Stimulated activated CD8-positive, alpha-beta memory T cell treated with anti-CD3 and anti-CD28 coated beads, Interleukin-15, amount 100 ng/mL, for 1 hour (primary cell): Measurements from ENCODE around the gene ANO10.
"Not testable (repeated sequence)": the region's sequence is repeated elsewhere in the genome, so short reads cannot be mapped to it uniquely, and the experiment has no call there.

Experiments used
- DNase-seq: peaks from one replicate; pipeline ENCODE4 v3.0.0-alpha.2; 2020; ENCODE audit warnings: low read depth

The ANO10 gene

DNA sequence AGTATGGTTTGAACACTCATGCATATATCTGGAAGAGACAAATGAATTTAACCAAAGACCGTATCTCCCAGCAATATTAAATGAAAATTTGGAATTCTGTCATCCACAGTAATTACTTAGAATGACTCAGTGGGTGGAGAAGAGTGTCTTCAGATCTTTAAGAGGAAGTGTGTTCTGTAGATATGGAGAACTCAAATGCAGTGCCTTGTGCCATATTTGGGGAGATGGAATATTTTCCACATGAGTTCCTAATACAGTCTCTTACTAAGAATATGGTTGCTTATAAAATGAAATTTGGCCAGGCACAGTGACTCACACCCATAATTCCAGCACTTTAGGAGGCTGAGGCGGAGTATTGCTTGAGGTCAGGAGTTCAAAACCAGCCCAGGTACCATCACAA lies 40.5 kb downstream of the ANO10 start:
- no peak for DNase-seq

DNA sequence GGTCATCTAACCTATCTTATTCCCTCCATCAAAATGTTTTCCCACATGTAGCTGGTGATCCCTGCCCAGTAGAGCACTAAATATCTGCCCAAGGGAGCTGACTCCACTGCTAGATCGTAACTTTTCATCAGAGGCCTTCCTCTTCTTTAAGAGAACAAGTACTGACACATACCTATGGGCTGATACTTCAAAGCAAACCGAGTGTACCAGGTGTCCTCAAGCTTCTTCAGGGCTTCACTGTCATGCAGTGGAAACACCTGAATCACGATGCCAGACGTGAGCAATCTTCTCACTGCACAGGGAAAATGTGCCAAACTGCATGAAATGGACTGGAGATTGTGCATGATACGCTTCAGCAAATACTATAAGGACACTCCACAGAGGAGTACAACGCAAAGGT lies 41.6 kb downstream of the ANO10 start:
- no peak for DNase-seq

DNA sequence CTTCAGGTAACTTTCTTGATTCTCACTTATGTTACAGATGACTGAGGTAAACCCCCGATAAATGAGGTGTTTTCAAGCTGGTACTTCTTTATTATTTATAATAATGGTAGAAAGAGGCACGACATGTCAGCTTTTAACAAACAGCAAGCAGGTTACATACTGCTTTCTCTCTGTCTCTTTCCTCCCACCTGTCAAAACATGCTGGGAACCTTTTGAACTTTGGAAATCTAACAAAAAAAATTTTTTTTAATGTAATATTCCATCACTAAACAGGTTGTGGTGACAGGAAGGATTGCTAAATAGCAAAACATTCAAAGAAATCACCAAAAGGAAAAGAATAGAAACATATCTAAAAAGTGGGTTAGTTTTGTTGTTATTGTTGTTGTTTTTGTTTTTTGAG lies 48.2 kb downstream of the ANO10 start:
- DNase-seq: no peak

DNA sequence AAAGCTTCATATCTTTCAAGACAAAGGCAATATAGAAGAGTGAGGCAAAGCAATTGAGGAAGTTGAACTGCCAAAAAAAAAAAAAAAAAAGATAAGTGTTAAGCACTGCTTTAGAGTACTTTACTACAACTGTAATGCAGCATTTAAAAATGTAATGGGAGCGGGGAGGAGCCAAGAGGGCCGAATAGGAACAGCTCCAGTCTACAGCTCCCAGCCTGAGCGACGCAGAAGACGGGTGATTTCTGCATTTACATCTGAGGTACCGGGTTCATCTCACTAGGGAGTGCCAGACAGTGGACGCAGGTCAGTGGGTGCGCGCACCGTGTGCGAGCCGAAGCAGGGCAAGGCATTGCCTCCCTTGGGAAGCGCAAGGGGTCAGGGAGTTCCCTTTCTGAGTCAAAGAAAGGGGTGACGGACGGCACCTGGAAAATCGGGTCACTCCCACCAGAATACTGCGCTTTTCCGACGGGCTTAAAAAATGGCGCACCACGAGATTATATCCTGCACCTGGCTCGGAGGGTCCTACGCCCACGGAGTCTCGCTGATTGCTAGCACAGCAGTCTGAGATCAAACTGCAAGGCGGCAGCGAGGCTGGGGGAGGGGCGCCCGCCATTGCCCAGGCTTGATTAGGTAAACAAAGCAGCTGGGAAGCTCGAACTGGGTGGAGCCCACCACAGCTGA lies 56.0 kb downstream of the ANO10 start:
- DNase-seq: not testable (repeated sequence)

DNA sequence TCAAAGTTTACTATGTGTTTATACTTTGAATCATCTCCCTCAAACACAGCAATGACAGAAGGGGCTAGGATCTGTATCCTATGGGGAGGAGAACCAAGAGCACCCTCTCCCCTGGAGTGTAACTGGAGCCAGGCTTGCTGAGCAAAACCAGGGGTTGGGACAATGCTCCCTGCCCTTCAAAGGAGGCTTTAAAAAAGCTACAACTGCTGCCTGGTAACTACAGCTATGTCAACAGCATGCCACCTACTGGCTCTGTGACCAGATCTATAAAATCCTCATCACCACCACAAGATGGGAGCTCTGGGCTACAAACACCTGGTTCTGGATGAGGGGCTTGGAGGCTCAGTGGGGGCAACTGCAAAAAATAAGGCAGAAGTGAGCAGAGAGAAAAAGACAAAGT lies 61.9 kb downstream of the ANO10 start:
- DNase-seq: no peak

DNA sequence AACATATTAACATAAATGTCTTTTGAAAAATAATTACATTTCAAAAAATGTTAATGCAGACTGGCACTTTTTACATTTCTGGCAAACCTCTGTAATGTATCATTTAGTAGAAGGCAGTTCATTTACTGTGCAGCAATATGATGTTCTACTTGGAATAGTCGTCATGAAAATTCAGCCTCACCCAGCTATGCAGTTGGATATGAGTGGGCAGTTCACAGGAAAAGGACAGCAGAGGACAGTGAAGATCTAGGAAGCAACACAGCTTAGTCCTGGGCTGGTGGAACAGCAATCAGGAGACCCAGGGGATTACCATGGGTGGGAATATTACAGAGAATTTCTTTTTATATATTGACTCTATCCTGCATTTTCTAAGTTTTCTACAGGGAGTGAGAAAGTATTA lies 63.6 kb downstream of the ANO10 start:
- DNase-seq: no peak

DNA sequence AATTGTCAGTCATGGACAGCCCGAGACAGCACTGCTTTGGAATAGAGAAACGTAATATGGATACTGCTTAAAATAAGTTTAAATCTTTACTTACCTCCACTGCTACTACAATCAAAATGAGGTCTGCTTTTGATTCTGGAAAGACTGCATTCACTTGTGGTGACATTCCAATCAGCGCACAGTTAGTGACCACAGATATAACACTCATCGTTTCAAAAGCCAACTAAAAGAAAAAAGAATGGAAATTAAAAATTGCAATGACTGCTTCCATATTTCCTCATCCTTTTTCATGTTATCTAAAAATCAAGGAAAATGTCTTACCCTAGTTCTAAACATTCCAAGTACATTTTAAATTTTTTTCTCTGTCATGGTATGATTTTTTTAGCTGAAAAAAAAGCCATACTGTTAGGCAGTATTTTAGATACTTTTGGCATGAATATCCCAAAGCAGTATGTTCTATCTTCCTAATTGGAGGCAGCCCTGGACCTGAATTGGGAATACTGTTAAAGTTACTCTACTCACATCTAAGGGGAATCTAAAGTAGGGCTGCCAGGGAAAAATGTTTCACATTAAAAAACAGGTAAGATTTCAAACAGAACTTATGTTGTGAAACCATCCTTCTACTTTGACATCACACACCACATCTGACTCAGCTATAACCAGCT lies 72.1 kb downstream of the ANO10 start:
- DNase-seq: no peak

DNA sequence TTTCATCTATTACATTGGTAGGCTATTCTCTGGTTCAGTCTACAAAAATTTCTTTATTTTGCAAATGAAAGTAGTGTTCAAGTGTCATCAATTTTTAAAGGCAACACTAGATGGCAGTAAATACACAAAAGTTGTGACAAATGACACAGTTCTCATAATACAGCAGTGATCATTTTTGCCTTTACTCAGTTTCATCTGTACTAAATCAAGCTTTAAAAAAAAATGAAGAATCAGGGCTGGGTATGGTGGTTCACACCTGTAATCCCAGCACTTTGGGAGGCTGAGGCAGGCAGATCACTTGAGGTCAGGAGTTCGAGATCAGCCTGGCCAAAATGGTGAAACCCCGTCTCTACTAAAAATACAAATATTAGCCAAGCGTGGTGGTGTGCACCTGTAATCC lies 77.5 kb downstream of the ANO10 start:
- DNase-seq: not testable (repeated sequence)

DNA sequence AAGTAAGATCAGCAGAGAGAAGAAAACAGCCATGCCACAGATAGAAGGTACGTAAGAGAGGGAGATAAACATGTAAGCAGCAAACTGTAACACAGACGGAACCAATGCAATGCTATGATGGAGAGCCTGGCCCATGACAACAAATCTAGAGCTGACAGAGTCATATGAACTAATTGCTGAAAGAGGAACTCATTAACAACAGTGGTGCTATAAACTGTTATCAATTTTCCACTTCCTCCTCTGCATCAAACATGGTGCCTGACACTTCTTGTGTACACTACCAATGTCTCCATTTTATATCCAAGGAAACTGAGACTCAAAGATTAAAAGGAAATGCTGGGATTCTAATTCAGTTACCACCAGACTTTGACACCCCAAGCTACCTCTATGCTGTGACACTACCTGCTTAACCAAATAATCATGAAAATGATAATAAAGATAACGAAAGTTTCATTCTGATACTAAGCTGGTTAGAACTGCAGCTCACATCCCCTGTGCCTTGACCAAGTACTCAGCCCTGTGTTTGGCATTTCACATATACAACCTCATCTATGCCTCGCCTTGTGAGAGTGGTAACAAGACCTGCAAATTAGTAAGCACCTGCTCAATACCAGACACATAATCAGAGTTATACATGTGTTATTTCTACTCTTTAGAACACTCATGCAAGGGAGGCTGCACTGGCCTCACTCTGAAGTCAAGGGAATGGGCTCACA lies 79.3 kb downstream of the ANO10 start:
- DNase-seq: no peak

DNA sequence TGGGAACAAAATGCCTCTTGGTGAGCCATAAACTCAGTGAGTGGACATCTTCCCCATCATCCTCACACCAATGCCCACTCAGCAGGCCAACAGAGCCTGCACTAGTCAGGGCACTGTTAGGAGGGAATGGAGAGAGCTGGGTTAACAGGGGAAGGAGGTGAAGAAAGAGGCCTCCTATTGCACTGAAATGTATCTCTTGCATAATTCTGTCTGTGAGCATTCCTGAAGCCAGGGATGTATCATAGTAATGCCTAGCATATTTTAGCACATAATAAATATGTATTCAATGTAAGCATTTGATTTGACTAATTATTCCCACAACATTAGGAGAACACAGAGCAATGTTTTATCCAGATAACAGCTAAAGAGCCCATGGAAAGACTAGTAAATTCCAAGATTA lies 81.2 kb downstream of the ANO10 start:
- DNase-seq: no peak

DNA sequence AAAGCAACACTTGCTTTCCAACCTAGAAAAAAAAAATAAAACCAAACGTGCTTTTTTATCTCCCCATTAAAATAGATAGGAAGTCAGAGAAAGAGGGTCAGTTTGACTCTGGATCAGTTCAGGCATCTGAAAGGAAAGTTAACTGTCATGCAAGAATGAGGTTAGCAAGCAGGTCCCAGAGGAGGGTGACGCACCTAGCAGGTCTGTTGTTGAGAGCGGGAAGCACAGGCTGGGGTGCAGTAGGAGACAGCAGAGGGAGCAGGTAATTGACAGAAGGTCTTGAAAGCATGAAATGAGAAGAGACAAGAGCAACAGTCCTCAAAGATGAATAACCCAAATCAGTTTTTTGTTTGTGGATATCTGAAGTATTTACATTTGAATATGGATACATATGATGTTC lies 82.5 kb downstream of the ANO10 start:
- DNase-seq: no peak

DNA sequence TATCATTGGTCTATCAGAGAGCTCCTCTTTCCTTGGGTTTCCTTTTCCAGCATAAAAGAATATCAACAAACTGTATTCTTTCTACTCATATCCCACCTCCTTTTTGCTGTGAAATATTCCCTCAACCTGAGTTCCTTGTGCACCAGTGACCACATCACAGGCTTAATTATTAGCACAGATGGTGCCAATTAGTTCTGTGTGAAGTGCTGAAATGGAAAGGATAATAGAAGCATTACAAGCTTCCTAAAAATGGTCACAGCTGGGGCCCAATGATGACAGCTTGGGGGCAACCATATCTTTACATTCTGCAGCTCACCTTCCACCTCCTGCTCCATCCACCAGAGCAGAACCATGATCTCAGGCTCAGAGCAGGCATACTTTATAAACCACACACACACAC lies 84.6 kb downstream of the ANO10 start:
- DNase-seq: no peak

DNA sequence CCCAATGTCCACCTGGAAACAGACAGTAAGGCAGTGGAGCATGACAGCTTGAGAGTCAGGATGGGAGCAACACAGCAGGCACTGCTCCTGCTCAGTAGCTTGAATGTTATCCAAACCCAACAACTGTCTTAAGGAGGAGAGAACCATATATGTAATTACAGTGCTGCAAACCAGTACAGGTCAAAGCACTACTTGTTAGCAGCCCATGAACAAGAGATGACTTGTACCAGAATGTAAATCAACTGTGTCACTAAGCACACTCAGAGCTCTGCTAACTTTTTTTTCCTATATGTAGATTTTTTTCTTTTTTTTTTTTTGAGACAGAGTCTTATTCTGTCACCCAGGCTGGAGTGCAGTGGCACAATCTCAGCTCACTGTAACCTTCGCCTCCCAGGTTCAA lies 87.1 kb downstream of the ANO10 start:
- no peak for DNase-seq

DNA sequence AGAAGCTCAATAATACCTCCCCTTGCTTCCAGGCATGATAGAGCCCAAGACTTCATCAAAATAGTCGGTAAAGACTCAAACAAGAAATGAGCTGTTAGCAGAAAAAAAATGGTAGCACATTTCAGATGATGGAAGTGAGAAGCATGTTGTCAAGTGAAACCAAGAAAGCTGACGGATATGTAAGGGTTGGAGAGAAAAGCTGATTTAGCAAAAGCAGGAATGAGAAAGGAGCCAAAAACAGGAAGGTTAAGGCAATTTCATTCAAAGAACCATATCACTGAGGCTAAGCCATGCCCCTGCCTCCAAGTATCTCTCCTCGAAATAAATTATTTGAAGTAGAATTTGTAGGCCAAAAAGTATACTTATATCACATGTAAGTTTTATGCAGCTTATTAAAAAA lies 88.8 kb downstream of the ANO10 start:
- DNase-seq: no peak

DNA sequence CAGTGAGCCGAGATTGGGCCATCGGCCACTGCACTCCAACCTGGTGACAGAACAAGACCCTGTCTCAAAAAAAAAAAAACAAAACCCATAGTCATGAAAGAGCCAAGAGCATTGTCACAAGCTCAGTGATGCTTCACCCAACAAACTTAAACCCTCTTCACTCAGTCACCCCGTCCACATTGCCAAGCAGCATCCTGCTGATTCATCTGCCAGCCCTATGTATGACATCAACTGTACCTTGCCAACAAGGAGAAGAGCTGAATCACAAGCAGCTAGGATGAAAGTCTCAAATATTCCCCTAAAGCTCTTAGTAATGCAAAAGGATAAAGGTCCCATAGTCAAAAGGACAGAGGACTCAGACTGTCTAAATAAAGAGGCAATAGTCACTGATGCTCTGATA lies 90.0 kb downstream of the ANO10 start:
- DNase-seq: no peak

DNA sequence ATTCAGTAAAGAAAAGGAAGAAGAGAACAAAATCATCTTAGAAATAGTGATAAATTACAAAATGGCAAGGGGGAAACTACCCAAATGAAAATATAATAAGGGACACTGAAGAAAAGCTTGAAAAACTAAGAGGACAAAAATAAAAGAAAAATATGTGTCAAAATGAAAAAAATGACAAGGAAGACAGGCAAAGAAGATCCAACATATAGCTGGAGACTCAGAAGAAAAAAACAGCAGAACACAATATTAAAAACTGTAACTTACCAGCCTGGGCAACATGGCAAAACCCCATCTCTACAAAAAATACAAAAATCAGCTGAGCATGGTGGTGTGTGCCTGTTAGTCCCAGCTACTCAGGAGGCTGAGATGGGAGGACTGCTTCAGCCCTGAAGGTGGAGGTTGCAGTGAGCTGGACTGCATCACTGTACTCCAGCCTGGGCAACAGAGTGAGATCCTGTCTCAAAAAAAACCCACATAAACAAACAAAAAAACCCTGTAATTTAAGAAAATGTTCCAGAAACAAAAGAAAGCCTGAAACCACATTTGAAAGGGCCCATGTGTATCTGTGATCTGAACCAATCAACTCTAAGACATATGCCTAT lies 93.2 kb downstream of the ANO10 start:
- DNase-seq: no peak

DNA sequence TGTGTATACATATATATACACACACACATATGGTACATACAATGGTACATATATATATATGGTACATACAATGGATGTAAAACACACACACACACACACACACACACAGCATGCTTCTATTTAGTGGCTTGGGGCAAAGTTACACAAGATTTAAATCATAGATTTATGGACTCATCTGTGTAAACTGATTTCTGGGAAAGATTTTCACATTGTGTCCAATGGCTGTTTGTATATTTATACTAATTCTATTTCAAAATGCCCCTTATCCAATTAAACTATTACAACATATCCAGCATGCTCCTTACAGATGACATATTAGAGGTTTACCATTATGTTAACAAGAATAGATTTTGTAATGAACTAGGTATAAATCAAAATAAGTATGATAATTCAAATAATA lies 94.9 kb downstream of the ANO10 start:
- no peak for DNase-seq

DNA sequence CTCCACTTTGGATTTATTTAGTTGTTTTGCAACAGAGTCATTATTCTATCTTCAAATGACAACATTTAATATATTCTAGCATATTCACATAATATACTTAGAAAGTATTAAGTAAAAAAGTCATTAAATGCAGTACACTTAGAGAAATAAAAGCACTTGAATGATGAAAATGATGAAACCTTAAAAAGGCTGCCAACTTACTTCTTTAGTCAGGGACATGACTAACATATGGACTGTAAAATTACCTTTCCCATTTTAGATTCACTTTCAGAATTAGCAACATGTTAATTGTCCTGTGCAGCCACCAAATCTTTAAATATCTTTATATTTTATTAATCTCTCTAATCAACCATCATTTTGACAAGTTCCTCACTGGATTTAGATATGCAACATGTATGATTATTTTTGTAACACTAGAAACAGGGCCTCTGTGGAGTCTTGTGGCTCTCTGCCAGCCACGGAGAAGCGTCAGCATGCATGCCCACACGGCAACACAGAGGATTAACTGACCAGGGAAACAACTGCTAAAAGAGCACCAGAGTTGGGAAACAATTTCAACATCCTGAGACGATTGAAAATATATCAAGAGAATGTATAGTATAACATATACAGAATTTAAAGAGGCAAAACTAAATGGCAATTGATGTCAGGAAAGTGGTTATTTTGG lies 95.7 kb downstream of the ANO10 start:
- DNase-seq: no peak

DNA sequence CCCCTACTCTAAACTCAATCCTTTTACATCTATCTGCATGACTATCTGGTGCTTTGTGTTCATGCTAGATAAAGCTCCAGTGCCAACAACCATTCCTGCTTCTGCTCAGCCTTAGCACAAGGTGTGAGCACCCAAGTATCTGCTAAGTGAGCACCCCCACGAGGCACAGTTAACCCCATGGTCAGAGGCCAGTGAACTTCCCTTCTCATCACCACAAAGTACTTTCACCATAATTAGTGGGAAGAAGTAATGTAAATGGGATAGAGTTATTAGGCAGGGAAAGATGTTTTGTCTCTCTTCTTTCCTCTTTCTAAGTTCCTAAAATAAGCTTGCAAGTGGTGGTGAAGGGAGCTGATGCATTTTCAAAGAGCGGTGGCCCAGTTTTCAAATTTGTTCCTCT lies 96.4 kb downstream of the ANO10 start:
- DNase-seq: no peak

DNA sequence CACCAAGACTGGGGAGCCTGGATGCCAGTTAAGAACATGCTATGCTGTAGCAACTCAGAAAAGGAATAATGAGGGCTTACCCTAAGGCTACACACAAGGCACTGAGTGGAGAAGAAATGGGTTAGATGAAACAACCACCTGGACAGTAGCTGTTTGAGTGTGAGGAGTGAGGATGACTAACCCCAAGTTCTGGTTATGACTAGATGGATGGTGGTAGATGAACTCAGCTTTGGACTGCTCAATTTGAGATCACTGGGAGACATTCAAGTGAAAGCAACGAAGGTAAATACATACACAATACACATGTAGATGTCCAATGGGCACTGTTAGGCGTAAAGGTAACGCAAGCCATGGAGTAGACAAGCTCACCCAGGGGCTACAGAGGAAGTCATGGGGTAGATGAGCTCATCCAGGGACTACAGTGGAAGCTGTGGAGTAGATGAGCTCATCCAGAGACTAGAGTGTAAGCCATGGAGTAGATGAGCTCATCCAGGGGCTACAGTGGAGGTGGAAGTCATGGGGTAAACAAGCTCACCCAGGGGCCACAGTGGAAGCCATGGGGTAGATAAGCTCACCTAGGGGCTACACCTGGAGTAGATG lies 98.3 kb downstream of the ANO10 start:
- DNase-seq: no peak

DNA sequence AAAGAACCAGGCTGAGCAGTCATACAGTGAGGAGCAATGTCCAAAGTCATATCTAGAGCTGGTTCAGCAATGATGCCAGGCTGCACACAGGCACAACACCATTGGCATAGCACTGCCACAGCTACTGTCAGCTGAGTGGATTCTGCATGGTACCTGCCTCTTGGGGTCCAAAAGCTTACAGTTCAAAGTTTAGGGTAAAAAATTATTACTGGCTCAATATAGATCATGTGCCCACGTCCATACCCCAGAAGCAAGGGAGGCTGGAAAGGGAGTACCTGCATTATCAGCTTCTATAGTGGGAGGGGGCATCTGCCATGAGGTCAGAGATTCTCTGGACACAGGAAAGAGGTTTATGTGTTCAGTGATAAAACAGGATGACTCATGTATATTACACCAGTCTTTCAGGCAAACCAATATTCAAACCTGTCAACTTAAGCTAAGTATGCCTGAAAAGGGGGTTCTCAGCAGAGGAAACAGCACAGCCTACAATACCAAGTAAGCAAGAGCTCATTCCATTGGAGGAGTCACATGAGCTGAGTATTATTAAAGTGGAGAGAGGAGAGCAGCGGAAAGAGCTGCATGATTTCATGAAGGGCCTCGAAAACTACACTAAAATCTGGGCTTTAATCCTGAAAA lies 99.0 kb downstream of the ANO10 start:
- DNase-seq: no peak

DNA sequence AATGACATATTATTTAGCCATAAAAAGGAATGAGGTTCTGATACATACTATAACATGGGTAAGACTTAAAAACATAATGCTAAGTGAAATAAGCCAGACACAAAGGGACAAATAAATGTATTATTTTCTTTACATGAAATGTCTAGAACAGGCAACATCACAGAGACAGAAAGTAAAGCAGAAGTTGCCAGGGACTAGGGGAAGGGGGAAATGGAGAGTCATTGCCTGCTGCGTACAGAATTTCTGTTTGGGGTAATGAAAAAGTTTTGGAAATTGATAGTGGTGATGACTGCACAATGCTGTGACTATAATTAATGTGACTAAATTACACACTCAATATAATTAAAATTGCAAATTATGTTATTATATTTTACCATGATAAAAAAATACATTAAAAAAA lies 99.9 kb downstream of the ANO10 start:
- DNase-seq: no peak
